BLaER1 (cell line): ENCODE results near the gene PCDHB7.
A peak's percentile ranks its signal among the peaks of the same experiment; 100 is the strongest.
"Not testable (repeated sequence)": the region's sequence is repeated elsewhere in the genome, so short reads cannot be mapped to it uniquely, and the experiment has no call there.

ENCODE experiments used
- H3K27ac ChIP-seq: shearing (Covaris generic); formaldehyde crosslinking; 2 replicates; pipeline ENCODE4 v1.8.1; 2022
- H3K27me3 ChIP-seq: shearing (Covaris generic); formaldehyde crosslinking; 2 replicates; pipeline ENCODE4 v1.8.1; 2022
- H3K36me3 ChIP-seq: shearing (Covaris generic); formaldehyde crosslinking; 2 replicates; pipeline ENCODE4 v1.8.1; 2022
- H3K4me1 ChIP-seq: shearing (Covaris generic); formaldehyde crosslinking; 2 replicates; pipeline ENCODE4 v1.8.1; 2022
- H3K4me2 ChIP-seq: shearing (Covaris generic); formaldehyde crosslinking; 2 replicates; pipeline ENCODE4 v1.8.1; 2022
- H3K4me3 ChIP-seq: shearing (Covaris generic); formaldehyde crosslinking; 2 replicates; pipeline ENCODE4 v1.8.1; 2022
- H3K9ac ChIP-seq: shearing (Covaris generic); formaldehyde crosslinking; 2 replicates; pipeline ENCODE4 v1.8.1; 2022
- H3K9me3 ChIP-seq: shearing (Covaris generic); formaldehyde crosslinking; 2 replicates; pipeline ENCODE4 v1.8.1; 2022
- H4K20me1 ChIP-seq: shearing (Covaris generic); formaldehyde crosslinking; 2 replicates; pipeline ENCODE4 v1.8.1; 2022
- Cebpa-rat ChIP-seq: shearing (Covaris generic); IDR thresholded peaks from 2 replicates; pipeline ENCODE4 v1.8.1; 2022

PCDHB7 gene

DNA sequence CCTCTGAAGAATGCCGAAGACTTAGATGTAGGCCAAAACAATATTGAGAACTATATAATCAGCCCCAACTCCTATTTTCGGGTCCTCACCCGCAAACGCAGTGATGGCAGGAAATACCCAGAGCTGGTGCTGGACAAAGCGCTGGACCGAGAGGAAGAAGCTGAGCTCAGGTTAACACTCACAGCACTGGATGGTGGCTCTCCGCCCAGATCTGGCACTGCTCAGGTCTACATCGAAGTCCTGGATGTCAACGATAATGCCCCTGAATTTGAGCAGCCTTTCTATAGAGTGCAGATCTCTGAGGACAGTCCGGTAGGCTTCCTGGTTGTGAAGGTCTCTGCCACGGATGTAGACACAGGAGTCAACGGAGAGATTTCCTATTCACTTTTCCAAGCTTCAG, 42.1 kb downstream of the PCDHB7 start:
- H3K4me3 ChIP-seq: not testable (repeated sequence)

GRCh38 chr5:141215504-141215903, 43.1 kb downstream of the PCDHB7 start:
- not testable (repeated sequence) for H3K9ac ChIP-seq
- peaks cover 34% of the 10 kb centered on the region for H3K9me3 ChIP-seq

More for the DNA sequence above, 42.1 kb downstream of the PCDHB7 start:
- not testable (repeated sequence) for H3K36me3 ChIP-seq, H3K9ac ChIP-seq, H4K20me1 ChIP-seq, H3K27me3 ChIP-seq, H3K27ac ChIP-seq, H3K4me1 ChIP-seq, H3K4me2 ChIP-seq
- peaks cover 43% of the 10 kb centered on the region for H3K9me3 ChIP-seq

DNA sequence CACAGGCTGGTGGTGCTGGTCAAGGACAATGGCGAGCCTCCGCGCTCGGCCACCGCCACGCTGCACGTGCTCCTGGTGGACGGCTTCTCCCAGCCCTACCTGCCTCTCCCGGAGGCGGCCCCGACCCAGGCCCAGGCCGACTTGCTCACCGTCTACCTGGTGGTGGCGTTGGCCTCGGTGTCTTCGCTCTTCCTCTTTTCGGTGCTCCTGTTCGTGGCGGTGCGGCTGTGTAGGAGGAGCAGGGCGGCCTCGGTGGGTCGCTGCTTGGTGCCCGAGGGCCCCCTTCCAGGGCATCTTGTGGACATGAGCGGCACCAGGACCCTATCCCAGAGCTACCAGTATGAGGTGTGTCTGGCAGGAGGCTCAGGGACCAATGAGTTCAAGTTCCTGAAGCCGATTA, 43.6 kb downstream of the PCDHB7 start:
- H4K20me1 ChIP-seq, H3K4me3 ChIP-seq, H3K4me1 ChIP-seq, H3K27ac ChIP-seq, H3K9ac ChIP-seq, H3K27me3 ChIP-seq, H3K4me2 ChIP-seq, H3K36me3 ChIP-seq: not testable (repeated sequence)
- H3K9me3 ChIP-seq: peaks cover 31% of the 10 kb centered on the region

More at GRCh38 chr5:141215504-141215903, 43.1 kb downstream of the PCDHB7 start:
- not testable (repeated sequence) for H3K4me2 ChIP-seq, H3K27ac ChIP-seq, H4K20me1 ChIP-seq, H3K4me3 ChIP-seq, H3K4me1 ChIP-seq, H3K27me3 ChIP-seq, H3K36me3 ChIP-seq

GRCh38 chr5:141223112-141223783, 50.8 kb downstream of the PCDHB7 start, which contains the start of gene PCDHB14:
TSS of gene PCDHB14 (plus strand) at chr5:141223343. CDS start at chr5:141223506, 163 bp downstream.
- Histone ChIP-seq H3K36me3 (0 out of 2 replicates have a peak, but pooled peaks cover 6% of the 10 kb centered on the region), H3K27me3 (no peaks in the 10 kb centered on the region), H3K4me3 (peak within 1 kb of the TSS; percentile 60), H4K20me1 (no peaks in the 10 kb centered on the region), H3K4me1 (peaks cover 8% of the 10 kb centered on the region; the same call in 1 of the 2 replicates), H3K27ac (no peak within 1 kb of the TSS; the same call in 1 of the 2 replicates), H3K9ac (peak within 1 kb of the TSS; percentile 66), H3K9me3 (peaks cover 42% of the 10 kb centered on the region), H3K4me2 (peak within 1 kb of the TSS; percentile 75)
- no peak for TF ChIP-seq Cebpa-rat

GRCh38 chr5:141224844-141225243, 52.4 kb downstream of the PCDHB7 start:
- H3K4me2 ChIP-seq, H3K4me1 ChIP-seq: not testable (repeated sequence)

DNA sequence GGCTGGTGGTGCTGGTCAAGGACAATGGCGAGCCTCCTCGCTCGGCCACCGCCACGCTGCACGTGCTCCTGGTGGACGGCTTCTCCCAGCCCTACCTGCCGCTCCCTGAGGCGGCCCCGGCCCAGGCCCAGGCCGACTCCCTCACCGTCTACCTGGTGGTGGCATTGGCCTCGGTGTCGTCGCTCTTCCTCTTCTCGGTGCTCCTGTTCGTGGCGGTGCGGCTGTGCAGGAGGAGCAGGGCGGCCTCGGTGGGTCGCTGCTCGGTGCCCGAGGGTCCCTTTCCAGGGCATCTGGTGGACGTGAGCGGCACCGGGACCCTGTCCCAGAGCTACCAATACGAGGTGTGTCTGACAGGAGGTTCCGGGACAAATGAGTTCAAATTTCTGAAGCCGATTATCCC, 53.0 kb downstream of the PCDHB7 start:
- not testable (repeated sequence) for H3K4me2 ChIP-seq, H4K20me1 ChIP-seq, H3K4me1 ChIP-seq, H3K27me3 ChIP-seq, H3K4me3 ChIP-seq, H3K36me3 ChIP-seq, H3K27ac ChIP-seq, H3K9ac ChIP-seq
- peaks cover 36% of the 10 kb centered on the region for H3K9me3 ChIP-seq

More at GRCh38 chr5:141224844-141225243, 52.4 kb downstream of the PCDHB7 start:
- H4K20me1 ChIP-seq, H3K4me3 ChIP-seq, H3K36me3 ChIP-seq, H3K9ac ChIP-seq, H3K27ac ChIP-seq, H3K27me3 ChIP-seq: not testable (repeated sequence)
- peaks cover 32% of the 10 kb centered on the region for H3K9me3 ChIP-seq
